Right lobe of liver (tissue), 4 donors: ENCODE results near the gene DAND5.

Experiments
- CTCF ChIP-seq, 4 donors: fragments of 200-600 bp in 3 of 4; fragments of 450-650 bp in 1 of 4; IDR thresholded peaks; one replicate each; pipeline versions ENCODE4 v1.5.1 to v1.8.0; 2016 to 2022; ENCODE audit warnings: antibody characterized with exemption in 4 of 4, mild to moderate bottlenecking in 2 of 4
- POLR2A ChIP-seq: fragments of 450-650 bp; IDR thresholded peaks from one replicate; pipeline ENCODE4 v1.6.1; 2017; ENCODE audit warnings: antibody characterized with exemption, mild to moderate bottlenecking
- donor health status: DM: no; HTN: no; CAD: no.
- donor health status: DM: no; HTN: no; CAD: no.
- donor health status: DM: no; HTN: yes; CAD: no.

GRCh38 chr19:12965017-12965811 lies 4.2 kb upstream of the DAND5 start:
- TF ChIP-seq CTCF (IDR thresholded peaks at IDR 0.05) (peak; percentile 86 to 92 (median 90)), POLR2A (no peak)
